H1 (cell line): ENCODE data around the gene CELF5.

Experiments used
- BCL11A ChIP-seq, 2 experiments: IDR thresholded peaks; one replicate each; pipeline ENCODE4 v1.6.1; 2011; ENCODE audit warnings: low read depth in 2 of 2, low read length in 2 of 2, mild to moderate bottlenecking in 2 of 2
- EP300 ChIP-seq, 2 experiments: IDR thresholded peaks; 1 replicate in 1 of 2; 2 replicates in 1 of 2; pipeline ENCODE4 v1.6.1; 2011 to 2012; ENCODE audit warnings: low read depth in 2 of 2, low read length in 2 of 2, mild to moderate bottlenecking in 2 of 2, borderline replicate concordance in 1 of 2, inconsistent platforms in 1 of 2, moderate library complexity in 1 of 2
- EZH2 ChIP-seq: fragments of 200-600 bp; sonication (generic); IDR thresholded peaks from 2 replicates; pipeline ENCODE4 v1.7.1; 2012; ENCODE audit warnings: low read depth, mild to moderate bottlenecking, moderate library complexity, low read length, inconsistent platforms; ENCODE audit not compliant: severe bottlenecking
- NRF1 ChIP-seq: IDR thresholded peaks from 2 replicates; pipeline ENCODE4 v1.6.1; 2011; ENCODE audit warnings: mild to moderate bottlenecking, low read depth, low read length, improper control_type of control experiment
- RAD21 ChIP-seq, 2 experiments: IDR thresholded peaks in 1 of 2; conservative IDR thresholded peaks in 1 of 2; 2 replicates each; pipeline ENCODE4 v1.6.1; 2011; ENCODE audit warnings: low read depth in 2 of 2, low read length in 2 of 2, improper control_type of control experiment in 1 of 2, inconsistent platforms in 1 of 2, mild to moderate bottlenecking in 1 of 2, moderate library complexity in 1 of 2
- RNF2 ChIP-seq: fragments of 200-900, 300-1000 bp; sonication (generic); IDR thresholded peaks from 2 replicates; pipeline ENCODE4 v1.7.1; 2016; ENCODE audit warnings: borderline replicate concordance, low read depth, mild to moderate bottlenecking, antibody characterized with exemption, low read length; ENCODE audit not compliant: poor library complexity, severe bottlenecking; ENCODE audit errors: missing control alignments
- ZNF274 ChIP-seq: IDR thresholded peaks from 2 replicates; pipeline ENCODE4 v1.7.0; 2012; ENCODE audit warnings: low read length, borderline replicate concordance; ENCODE audit errors: extremely low read depth
- TF ChIP-seq, protein P1 (sequence below): IDR thresholded peaks from 2 replicates; pipeline ENCODE4 v1.6.1; 2011; ENCODE audit warnings: low read depth, mild to moderate bottlenecking, low read length; ENCODE audit not compliant: insufficient read depth
- TF ChIP-seq, protein P2 (sequence below), 3 experiments: IDR thresholded peaks; 1 replicate in 2 of 3; 2 replicates in 1 of 3; pipeline versions ENCODE4 v1.5.1 to v1.6.1; 2011; ENCODE audit warnings: low read length in 3 of 3, mild to moderate bottlenecking in 3 of 3, inconsistent platforms in 2 of 3, low read depth in 1 of 3, moderate library complexity in 1 of 3; ENCODE audit not compliant: insufficient read depth in 1 of 3; ENCODE audit errors: control extremely low read depth in 1 of 3
- TF ChIP-seq, protein P3 (sequence below): IDR thresholded peaks from 2 replicates; pipeline ENCODE4 v1.6.1; 2012; ENCODE audit warnings: inconsistent platforms

DNA sequence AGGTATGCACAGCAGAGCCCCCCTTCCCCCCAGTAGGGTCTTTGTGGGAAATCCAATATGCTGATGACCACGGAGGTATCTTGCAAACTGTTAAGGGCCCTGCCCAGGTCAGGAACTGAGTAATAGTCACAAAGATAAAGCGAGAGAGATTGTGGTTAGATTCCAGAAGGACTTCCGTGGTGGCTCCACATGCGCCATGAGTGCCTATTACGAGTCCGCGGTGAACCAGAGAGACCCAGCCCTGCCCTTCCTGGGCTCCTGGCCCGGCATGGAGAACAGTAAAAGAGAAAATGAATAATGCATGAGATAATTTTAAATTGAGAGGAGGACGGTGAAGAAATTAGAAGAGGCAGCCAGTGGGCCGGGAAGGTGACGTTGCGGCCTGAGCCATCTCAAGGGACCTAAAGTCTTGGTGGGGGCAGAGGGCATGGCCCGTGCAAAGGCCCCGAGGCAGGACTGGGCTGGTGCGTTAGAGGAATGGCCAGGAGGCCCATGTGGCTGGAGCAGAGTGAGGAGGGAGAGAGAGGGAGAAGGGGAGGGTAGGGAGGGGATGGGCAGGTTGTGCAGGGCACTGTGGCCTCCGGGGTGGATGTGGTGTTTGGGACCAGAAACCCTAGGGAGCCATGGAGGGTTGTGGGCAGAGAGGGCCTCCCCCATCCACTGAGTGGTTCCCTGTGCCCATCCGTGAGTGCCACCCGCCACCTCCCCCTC is 95.3 kb downstream of the CELF5 start:
- TF ChIP-seq, protein P1, sequence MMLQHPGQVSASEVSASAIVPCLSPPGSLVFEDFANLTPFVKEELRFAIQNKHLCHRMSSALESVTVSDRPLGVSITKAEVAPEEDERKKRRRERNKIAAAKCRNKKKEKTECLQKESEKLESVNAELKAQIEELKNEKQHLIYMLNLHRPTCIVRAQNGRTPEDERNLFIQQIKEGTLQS: no peak
- TF ChIP-seq RAD21 (IDR thresholded peaks at IDR 0.05 in 1 of 2, conservative IDR thresholded peaks at IDR 0.05 in 1 of 2; ENCODE audit: low read depth in 2 of 2, low read length in 2 of 2) (no peak), EZH2 (no peak), NRF1 (no peak), BCL11A (IDR thresholded peaks at IDR 0.05; ENCODE audit: low read depth in 2 of 2, low read length in 2 of 2) (no peak), ZNF274 (no peak), EP300 (IDR thresholded peaks at IDR 0.05; ENCODE audit: borderline replicate concordance in 1 of 2, low read depth in 2 of 2, low read length in 2 of 2) (no peak), RNF2 (no peak)
- TF ChIP-seq, protein P2, sequence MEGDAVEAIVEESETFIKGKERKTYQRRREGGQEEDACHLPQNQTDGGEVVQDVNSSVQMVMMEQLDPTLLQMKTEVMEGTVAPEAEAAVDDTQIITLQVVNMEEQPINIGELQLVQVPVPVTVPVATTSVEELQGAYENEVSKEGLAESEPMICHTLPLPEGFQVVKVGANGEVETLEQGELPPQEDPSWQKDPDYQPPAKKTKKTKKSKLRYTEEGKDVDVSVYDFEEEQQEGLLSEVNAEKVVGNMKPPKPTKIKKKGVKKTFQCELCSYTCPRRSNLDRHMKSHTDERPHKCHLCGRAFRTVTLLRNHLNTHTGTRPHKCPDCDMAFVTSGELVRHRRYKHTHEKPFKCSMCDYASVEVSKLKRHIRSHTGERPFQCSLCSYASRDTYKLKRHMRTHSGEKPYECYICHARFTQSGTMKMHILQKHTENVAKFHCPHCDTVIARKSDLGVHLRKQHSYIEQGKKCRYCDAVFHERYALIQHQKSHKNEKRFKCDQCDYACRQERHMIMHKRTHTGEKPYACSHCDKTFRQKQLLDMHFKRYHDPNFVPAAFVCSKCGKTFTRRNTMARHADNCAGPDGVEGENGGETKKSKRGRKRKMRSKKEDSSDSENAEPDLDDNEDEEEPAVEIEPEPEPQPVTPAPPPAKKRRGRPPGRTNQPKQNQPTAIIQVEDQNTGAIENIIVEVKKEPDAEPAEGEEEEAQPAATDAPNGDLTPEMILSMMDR (IDR thresholded peaks at IDR 0.05; ENCODE audit: control extremely low read depth in 1 of 3, insufficient read depth in 1 of 3, low read depth in 1 of 3, low read length in 3 of 3): no peak
- TF ChIP-seq, protein P3, sequence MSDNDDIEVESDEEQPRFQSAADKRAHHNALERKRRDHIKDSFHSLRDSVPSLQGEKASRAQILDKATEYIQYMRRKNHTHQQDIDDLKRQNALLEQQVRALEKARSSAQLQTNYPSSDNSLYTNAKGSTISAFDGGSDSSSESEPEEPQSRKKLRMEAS: no peak
